GM19467 (cell line): ENCODE results near the gene SPDEF.

ENCODE experiments used
- ATAC-seq: cut with Tn5 transposase; IDR thresholded peaks from one replicate; pipeline ENCODE4 v1.9.1; 2021; ENCODE audit warnings: mild to moderate bottlenecking, moderate library complexity; ENCODE audit not compliant: unreplicated experiment

SPDEF gene

DNA sequence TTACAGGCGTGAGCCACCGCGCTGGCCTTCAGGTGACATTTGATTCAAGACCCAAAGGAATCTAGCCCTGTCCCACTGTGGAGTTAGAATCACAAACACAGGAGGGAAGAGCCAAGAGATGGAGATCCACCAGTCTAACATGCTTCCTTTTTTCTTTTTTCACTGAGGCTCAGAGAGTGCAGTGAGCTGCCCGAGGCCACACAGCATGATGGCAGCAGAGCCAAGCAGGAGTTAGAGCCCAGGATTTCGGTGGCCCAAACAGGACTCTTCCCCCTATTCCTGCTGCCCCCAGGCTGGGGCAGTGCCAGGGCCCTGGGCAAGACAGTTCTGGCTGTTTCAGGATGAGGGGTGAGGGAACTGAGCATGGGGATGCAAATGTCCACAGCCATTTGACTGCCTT lies 8.1 kb upstream of the SPDEF start:
- ATAC-seq, result no peak

DNA sequence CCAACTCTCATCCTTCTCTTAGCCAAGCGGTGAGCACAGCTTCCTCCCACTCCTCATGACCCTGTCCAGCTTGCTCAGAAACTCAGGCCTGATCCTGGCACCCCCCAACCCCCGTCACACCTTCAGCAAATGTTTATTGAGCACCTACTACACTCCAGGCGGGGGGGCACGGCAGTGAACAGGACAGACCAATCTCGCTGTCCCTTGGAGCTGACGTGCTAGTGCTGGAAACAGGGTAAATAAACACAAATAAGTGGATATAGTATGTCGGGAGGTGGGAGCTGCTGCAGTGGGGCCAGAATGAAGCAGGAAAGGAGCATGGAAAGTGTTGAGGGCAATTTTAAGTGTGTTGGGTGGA lies 7.4 kb upstream of the SPDEF start:
- no peak for ATAC-seq

DNA sequence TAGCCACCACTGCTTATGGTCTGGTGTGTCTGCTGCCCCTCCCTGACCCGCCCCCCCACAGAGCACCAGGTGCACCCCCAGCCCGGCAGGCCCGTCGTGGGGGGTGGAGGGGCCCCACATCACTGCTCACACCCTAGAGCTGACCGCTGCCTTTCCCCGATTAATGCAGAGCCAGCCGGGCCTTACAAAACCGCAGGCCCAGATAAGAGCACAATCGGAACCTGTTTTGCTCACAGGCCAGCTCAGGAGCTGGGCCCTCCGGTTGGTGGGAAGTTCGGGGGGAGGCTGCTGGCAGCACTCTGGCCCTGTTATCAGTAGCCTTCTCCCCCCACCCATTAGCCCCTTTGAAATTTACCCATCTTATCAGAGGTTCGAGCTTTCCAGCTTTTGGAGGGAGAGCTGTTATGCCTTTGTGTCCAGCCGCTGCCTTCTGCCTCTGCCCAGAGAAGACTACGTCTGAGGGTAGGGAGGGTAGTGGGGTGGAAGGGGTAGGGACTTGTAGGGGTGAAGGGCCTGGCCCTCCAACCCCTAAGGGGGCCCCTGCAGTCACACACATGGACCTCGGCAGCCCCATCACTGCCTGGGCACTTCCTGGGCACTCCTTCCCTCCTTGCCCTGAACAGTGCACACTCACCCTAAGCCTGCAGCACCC lies 6.9 kb upstream of the SPDEF start:
- no peak for ATAC-seq

DNA sequence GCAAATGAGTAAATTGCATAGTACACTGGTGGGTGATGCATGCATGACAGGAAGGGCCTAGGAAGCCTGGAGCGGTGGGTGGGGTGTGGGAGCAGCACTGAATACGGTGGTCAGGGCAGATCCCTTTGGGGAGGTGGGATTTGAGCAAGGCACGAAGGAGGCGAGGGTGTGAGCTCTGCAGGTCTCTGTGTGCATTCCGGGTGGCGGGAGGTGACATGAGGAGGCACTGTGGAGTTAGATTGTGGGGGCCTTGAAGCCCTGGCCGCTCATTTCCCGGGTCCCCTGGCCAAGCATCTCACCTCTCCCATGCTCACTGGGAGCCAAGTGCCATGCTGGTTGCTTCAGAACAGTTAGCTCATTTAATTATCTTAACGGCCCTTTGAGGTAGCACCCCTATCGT lies 6.2 kb upstream of the SPDEF start:
- ATAC-seq, result no peak

DNA sequence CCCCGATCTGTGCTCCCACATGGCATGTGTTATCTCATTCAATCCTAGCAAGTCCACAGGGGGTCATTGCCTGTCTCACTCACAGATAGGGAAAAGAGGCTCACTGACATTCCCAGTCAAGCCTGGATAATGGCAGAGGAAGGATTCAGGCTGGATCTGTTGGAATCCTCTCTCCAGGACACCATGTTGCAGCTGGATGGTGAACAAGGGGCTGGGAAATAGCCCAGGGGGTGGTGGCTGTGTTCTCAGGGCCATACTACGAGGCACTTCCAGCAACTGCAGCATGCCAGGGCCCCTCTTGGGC lies 5.0 kb upstream of the SPDEF start:
- no peak for ATAC-seq

DNA sequence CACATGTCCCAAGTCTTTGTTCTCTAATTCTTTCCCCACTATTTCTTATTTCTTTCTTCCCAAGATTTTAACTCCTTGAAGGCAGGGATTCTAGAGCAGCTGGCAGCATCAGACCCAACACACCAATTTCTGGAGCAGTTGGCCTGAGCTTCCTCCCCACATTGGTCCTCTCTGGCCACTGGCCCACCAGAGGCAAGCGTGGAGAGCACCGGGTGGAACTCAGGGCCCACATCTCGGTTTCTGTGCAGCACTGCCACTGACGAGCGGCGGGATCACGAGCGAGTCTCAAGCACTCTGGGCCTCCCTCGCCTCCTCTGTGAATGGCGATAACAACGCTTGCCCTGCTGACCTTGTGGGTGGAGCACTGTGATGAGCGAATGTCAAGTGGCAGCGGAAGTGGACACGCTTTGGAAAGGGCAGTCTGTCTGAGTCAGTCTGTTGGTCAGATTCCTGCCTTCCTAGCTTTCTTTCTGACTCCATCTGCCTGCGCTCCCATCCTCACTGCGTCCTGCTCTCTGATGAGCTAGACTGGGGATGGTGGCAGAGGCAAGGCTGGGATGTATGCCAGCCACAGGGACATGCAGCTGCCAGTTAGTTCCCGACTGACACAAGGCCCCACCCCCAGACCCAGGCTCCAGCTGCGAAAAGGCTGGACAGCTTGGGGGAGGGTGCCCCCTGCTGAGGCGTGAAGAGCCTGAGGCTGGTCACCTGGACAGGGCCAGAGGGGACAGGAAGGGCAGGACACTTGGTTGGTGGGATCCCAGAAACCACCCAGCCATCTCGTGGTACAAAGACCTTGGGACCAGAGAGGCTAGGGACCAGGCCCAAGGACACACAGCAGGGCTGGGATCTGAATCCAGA lies 4.5 kb upstream of the SPDEF start:
- ATAC-seq, result no peak

DNA sequence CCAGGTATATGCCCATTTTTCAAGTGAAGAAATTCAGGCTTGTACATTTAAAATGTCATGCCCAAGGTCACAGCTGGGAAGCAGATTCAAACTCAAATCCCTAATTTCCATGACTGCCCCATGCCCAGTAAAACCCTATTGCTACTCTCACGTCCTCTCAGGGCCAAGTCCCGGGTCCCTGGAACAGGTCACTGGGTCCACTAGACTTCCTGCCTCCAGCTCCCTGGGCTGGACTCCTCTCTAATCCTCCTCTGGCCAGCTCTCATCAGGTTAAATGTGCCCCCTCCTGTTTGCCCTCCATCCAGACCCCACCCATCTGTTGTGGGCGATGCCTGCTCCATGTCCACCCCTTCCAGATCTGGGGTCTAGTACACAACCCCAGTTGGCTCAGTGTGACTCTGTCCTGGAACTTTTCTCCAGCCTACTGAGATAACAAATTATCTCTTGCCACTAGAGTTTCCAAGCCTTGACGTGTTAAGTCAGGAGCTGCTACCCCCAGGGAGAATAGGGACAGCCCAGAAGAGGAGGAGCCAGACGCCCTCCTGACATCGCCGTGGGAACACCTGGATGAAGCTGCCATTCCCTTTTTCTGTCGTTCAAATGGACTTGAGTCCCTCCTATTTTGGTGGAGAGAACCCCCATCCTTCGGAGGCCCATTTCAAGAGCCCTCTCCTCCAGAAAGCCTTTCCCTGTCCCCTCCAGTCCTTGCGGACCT lies 3.7 kb upstream of the SPDEF start:
- ATAC-seq, result no peak

DNA sequence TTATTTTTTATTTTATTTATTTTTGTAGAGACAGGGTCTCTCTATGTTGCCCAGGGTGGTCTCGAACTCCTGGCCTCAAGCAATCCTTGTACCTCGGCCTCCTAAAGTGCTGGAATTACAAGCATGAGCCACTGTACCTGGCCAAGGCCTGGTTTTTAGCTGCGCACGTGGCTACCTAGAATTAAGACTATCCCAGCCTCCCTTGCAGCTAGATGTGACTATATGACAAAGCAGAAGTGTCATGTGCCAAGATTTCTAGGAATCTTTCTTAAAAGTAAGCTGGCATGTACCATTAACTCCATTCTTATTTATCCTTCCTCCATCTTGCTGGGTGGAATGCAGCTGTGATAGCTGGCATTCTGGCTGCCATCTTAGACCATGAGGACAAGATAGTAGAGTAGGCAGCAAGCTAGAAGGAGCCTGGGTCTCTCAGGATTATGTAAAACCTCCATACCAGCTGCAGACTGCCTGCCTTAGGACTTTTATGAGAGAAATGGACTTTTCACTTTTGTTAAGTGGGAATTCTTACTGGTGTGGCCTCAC lies 2.1 kb upstream of the SPDEF start:
- no peak for ATAC-seq

DNA sequence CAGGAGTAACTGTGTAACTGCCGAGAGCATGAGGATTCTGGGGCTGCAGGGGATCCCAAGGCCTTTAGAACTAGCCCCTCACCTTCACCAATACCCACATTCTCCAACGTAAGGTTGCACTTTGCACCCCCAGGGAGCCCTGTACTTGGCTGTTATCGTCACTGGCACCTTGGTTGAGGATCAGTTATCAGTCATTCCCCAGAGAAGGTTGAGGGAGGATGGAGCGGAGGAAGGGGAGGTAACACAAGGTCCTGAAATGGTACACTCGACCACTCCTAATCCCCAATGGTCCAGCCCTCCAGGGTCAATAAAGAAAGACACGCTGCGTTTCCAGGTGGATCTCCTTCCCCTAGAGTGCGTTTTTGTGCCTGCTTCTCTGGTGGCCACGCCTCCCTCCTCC lies 1.1 kb upstream of the SPDEF start:
- no peak for ATAC-seq

DNA sequence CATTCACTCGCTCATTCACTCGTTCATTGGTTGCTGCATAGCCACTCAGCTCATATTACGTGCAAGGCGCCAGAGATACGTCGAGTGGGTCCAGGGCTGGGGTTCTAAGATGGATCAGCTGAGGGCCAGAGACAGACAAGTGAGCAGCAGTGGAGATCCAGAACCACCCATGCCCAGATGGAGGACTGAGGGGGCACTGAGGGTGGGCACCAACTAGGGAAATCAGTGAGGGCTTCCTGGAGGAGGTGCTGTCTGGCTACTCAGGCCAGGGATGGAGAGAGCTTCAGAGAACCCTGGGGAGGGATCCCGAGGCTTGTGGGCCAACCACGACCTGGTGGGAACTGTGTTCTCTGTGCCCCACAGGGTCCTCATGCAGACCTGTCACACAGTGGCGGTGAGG lies 364 bp upstream of the SPDEF start:
- ATAC-seq, result no peak

DNA sequence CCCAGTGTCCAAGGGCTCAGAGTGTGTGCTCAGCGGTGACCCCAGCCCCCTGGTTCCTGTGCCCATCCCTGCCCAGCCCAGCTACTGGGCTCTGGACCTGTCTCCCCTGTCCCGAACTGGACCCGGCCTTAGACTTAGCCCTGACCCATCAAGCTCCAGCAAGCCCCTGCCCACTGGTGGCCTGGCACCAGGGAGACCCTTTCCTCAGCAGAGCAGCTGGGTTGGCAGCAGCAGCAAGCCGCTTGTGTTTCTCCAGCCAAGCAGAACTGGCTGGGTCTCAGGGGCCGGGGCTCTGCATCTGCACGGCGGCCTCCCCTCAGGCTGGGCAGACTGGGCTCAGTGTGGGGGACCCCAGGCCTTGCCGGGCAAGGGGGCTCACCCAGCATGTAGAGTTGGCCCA lies 801 bp downstream of the SPDEF start:
- no peak for ATAC-seq

DNA sequence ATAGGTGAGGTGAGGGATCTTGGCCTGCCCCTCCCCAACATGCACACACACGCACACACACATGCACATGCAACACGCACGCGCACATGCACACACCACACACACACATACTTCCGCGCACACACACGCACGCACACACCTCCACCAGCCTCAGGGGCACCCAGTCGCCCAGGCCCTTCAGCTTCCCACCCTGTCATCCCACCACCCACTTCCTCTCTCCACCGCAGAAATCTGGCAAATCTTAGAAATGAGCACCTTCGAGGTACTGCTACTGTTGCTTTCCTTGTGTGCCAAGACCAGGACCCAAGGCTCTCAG lies 1.2 kb downstream of the SPDEF start:
- no peak for ATAC-seq

DNA sequence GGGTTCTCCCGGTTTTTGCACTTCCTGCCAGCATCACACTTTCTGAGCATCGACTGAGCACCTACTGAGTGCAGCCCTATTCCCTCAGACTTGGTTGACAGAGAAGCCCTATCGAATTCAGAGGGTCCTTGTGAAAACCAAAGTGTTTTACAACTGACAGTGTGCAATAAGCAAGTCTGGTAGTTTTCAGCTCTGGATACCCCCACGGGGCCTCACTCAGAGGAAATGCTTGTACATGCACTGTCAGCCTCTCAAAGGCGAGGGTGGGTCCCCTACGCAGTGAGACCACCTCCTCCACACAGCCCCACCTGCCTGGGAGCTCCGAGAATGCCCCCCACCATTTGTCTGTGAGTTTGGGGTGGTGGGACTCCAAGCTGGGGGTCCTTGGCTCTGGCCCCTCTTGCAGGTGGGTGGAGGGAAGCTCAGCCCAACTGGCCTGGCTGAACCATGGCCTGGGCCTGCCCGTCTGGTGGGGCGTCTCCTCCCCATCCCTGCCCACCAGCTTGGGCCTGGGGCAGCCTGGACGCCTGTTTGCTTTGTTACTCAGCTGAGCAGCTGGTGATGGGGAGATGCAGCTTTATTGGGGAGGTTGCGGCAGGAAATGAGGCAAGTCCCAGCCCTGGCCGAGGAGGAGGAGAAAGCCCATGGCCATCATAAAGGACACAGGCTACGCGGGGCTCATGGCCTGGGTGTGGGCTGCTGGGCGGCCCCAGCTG lies 1.7 kb downstream of the SPDEF start:
- ATAC-seq, result no peak

DNA sequence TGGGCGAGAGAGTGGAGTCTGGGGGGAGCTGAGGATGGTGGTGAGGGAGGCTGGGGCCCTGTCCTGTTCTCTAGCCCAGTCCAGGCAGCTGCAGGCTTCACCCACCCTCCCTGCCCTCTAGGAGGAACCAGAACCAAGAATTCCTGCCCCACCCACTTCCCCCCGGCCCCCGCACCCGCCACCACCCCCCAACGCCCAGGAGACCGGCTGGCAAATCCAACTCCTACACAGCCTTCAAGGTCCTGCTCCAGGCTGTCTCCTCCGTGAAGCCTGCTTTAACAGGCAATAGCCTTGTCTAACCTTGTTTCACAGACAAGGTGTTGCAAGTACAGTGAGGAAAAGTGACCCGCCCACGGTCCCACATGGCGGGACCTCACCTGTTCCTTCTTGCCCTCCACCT lies 2.4 kb downstream of the SPDEF start:
- ATAC-seq, result no peak

DNA sequence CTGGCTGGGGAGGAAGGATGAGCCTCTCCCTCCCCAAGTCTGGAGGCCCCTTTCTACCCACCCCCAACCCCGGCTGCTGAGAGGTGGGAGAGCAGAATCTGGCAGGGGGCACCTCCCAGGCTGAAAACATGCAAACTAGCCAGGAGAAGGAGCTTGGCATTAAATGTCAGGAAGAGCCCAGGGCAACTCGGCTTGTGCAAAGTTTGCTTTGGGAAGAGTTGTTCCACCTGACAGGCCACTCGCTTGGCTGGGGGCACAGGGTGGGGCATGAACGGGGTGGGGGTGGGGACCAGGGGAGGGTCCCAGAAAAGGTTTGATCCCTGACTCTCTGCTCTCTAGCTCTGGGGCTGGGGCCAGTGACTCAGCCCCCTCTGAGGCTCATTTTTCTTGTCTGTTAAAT lies 3.0 kb downstream of the SPDEF start:
- ATAC-seq, result no peak

DNA sequence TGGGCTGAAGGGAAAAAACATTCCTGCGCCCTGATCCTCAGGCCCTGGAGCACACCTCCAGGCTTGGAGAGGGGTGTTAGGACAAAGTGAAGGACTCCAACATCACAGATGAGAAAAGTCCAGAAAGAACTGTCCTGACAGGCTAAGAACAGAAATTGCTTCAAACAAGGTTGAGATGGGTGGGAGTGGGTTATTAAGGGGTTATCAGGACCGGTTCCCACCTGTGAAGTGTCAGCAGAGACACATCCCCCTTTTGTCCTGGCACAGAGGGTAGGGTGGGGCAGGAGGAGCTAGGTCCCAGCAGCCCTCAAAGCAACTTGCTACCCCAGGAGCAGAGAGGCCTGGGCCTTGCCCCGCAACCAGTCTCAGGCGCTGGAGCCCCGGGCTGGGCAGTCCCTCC lies 3.5 kb downstream of the SPDEF start:
- no peak for ATAC-seq

DNA sequence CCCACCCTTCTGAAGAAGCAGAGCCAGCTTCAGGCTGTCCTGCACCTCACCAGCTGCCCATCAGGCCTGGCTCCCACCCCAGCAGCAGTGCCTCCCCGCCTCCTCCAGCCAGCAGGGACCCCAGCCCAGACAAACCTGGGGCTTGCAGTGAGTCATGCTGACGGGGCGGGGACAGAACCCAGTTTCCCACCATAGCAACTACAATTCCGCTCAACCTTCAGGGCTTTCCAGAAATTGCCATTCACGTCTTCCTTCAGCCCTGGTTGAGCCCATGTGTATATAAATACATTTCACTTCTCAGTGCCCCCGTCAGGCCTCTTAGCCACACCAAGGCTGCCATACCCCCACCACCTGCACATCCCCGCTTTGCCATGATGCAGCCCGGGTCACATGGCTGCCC lies 4.4 kb downstream of the SPDEF start:
- ATAC-seq, result no peak

DNA sequence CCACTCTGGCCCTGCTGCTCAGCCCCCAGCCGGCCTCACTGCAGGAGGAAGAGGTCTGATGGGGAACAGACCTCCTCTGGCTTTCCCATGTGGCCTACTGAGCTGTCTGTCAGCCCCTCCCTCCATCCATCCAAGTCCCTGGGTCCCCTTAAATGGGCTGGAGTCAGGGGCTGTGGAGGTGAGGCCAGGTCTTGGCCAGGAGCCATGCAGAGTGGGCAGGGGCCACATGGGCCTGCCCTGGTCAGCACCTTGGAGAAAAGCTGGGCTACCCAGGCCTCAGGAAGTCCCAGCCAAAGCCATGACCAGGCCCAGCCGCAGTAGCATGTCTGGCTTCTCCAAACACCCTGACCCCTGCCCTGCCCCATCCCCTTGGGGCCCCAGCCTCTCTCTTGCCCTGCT lies 6.3 kb downstream of the SPDEF start:
- ATAC-seq, result no peak

DNA sequence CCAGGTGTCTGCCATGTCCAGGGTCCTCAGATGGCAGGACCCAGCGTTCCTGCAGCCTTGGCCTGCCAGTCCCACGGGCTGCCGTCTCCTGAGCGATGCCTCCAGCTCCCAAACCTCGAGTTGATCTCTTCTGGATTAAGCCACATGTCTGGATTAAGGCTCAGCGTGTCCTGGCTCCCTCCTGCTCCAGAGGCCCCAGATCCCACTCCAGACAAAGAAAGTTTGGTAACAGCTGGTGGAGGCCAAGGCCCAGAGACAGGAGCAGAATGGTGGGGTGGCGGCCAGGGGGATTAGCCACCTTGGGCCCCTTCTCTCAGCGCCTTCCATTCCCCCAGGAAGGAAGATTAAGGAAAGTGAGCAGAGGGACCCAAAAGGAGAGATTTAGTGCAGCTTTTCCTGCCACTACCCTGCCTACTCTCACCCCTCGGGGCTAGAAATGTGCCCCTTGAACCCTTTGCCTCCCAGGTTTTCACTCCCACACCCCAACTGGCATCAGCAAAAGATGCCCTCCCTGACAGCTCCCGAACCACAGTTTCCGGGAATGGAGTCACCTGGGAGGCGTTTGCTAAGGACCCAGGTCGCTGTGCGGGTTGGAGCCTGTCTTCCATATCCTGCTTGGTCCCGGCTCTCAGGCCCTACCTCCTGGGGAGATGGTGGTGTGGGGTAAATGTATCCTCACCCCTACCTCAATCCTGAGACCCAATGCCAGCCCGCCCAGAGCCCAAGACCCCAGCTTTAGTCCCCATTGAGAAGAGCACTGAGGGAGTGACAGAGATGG lies 6.9 kb downstream of the SPDEF start:
- ATAC-seq, result no peak

DNA sequence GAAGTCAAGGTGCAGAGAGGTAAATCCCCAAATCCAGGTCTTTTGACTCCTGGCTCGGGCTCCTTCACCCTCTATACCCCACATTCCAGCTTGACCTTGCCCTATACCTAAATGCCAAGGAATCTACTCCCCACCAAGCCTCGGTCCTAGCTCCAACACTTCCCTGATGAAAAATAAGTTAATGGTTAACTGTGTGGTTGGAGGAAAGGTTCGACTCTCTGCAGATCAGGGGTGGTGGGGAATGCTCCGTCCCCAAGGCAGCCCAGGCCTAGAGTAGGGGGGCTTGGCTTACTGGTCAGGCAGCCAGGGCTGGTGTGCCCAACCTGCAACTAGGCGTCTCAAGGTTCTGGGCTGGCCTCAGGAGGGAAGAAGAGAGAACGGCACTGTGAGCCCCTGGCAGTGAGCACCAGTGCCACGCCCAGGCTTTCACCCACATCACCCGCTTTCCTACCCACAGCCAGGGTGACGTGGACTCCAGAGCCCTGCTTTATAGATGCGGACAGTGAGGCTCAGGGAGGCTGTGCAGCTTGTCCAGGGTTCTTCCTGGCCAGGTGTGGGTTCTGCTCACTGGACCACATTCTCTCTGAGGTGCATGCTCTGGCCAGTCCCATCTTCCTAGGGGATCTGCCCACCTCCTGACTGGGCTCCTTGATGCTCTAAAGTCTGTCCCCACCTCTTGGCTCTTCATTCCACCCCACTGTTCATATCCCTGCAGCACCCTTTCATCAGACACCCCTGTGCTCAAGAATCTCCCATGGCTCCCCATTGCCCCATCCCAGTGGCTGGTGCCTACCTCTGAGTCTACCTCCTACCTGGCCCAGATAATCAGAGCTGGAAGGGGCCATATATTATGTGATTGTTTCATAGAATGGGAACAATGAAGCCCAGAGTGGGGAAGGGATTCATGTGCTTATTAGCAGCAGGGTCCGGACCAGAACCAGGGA lies 8.2 kb downstream of the SPDEF start:
- ATAC-seq, result no peak
